Tibial nerve (tissue), 4 donors: Measurements from ENCODE around the gene HSF4. TPM values are rescaled to one million over a fixed set of nuclear protein-coding genes. Genes with fewer than 3 reads are reported as not detected.

Source experiments
- DNase-seq, 2 donors: peaks; one replicate each; pipeline ENCODE4 v3.0.0-alpha.2; 2019; ENCODE audit warnings: low spot score in 2 of 2
- H3K27ac ChIP-seq, 4 donors: fragments of 200-600 bp; sonication (generic) in 3 of 4; one replicate each; pipeline ENCODE4 v1.5.1; 2017 to 2019; ENCODE audit warnings: mild to moderate bottlenecking in 1 of 4
- H3K27me3 ChIP-seq, 2 donors: fragments of 200-600 bp; sonication (generic) in 1 of 2; one replicate each; pipeline versions ENCODE4 v1.5.1 to v1.6.0; 2017 to 2019
- H3K36me3 ChIP-seq, 3 donors: fragments of 200-600 bp; sonication (generic); one replicate each; pipeline ENCODE4 v1.5.1; 2018 to 2019
- H3K4me1 ChIP-seq, 4 donors: fragments of 200-600 bp; sonication (generic) in 3 of 4; one replicate each; pipeline ENCODE4 v1.5.1; 2017 to 2019
- H3K4me3 ChIP-seq, 4 donors: fragments of 200-600 bp; sonication (generic) in 3 of 4; one replicate each; pipeline ENCODE4 v1.5.1; 2017 to 2019; ENCODE audit warnings: mild to moderate bottlenecking in 1 of 4, moderate library complexity in 1 of 4
- H3K9me3 ChIP-seq, 4 donors: fragments of 200-600 bp; sonication (generic) in 3 of 4; one replicate each; pipeline ENCODE4 v1.5.1; 2017 to 2019
- EP300 ChIP-seq, 2 donors: sonication (generic); formaldehyde crosslinking; IDR thresholded peaks; one replicate each; pipeline ENCODE4 v1.6.1; 2017; ENCODE audit warnings: antibody characterized with exemption in 2 of 2, mild to moderate bottlenecking in 1 of 2
- POLR2A ChIP-seq, 2 donors: fragments of 450-650 bp; IDR thresholded peaks; one replicate each; pipeline ENCODE4 v1.6.1; 2017; ENCODE audit warnings: antibody characterized with exemption in 2 of 2, mild to moderate bottlenecking in 2 of 2, moderate library complexity in 2 of 2
- WGBS, 2 donors: methylation state at CpG; one replicate each; pipeline ENCODE4 v1.1.5; 2018; 5-methylcytosine and 5-hydroxymethylcytosine counted together
- total RNA-seq, 4 donors: library from RNA; depleted of rRNA; stranded (reverse); fragments of >200 nt; gene quantifications; one replicate each; pipeline ENCODE4 v1.1.0, GENCODE V29; 2016
- TF ChIP-seq, protein P1 (sequence below), 5 experiments: fragments of 200-600 bp in 3 of 5; fragments of 450-650 bp in 2 of 5; sonication (generic) in 3 of 5; IDR thresholded peaks; one replicate each; pipeline ENCODE4 v1.5.1; 2016 to 2019; ENCODE audit warnings: antibody characterized with exemption in 5 of 5, mild to moderate bottlenecking in 3 of 5, moderate library complexity in 2 of 5

The HSF4 gene
- total RNA-seq, 4 donors from 2014 or later, result 103 to 167 (median 153) TPM

DNA sequence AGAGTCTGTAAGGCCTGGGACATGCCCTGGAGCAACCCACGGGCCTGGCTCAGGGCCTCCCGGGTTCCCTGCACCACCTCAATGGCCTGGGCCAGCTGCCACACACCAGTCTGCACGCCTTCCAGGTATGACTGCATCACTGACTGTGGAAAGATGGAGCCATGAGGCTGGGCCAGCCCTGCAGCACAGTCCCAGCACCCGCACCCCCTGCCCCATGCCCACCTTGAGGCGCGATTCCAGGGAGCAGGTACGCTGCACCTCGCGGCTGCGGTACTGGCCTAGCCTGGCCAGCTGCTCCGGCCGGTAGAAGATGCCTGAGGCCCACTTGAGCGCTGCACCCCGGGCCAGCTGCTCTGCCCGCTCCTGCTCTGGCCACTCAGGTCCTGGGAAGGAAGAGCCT is 24.3 kb downstream of the HSF4 start:
- Histone ChIP-seq H3K27me3 (no peaks in the 10 kb centered on the region), H3K9me3 (no peaks in the 10 kb centered on the region), H3K36me3 (no peaks in the 10 kb centered on the region), H3K27ac (no peak overlapping the region), H3K4me3 (no peak overlapping the region), H3K4me1 (peaks cover 0 to 43% (median 31%) of the 10 kb centered on the region in 4 donors)
- 78 to 87% methylated on average over 9 to 13 of the region's 15 CpGs for WGBS, 2 donors
- TF ChIP-seq POLR2A (IDR thresholded peaks at IDR 0.05) (no peak), EP300 (IDR thresholded peaks at IDR 0.05) (no peak)
- TF ChIP-seq, protein P1, sequence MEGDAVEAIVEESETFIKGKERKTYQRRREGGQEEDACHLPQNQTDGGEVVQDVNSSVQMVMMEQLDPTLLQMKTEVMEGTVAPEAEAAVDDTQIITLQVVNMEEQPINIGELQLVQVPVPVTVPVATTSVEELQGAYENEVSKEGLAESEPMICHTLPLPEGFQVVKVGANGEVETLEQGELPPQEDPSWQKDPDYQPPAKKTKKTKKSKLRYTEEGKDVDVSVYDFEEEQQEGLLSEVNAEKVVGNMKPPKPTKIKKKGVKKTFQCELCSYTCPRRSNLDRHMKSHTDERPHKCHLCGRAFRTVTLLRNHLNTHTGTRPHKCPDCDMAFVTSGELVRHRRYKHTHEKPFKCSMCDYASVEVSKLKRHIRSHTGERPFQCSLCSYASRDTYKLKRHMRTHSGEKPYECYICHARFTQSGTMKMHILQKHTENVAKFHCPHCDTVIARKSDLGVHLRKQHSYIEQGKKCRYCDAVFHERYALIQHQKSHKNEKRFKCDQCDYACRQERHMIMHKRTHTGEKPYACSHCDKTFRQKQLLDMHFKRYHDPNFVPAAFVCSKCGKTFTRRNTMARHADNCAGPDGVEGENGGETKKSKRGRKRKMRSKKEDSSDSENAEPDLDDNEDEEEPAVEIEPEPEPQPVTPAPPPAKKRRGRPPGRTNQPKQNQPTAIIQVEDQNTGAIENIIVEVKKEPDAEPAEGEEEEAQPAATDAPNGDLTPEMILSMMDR (IDR thresholded peaks at IDR 0.05), result no peak
- DNase-seq, result no peak

GRCh38 chr16:67190041-67190440 is 25.5 kb downstream of the HSF4 start, which contains the start of gene EXOC3L1:
TSS of gene EXOC3L1 (minus strand) at chr16:67190136. CDS start at chr16:67189676, 460 bp downstream.
- peaks cover 0 to 45% (median 25%) of the 10 kb centered on the region in 4 donors for H3K4me1 ChIP-seq
- no peak within 1 kb of the TSS for H3K4me3 ChIP-seq
- H3K36me3 ChIP-seq, result peaks cover 0 to 12% (median 6%) of the 10 kb centered on the region in 3 donors
- DNase-seq, result no peak
- WGBS, 2 donors, result 27 to 41% methylated on average over 5 to 6 of the region's 6 CpGs
- no peaks in the 10 kb centered on the region for H3K9me3 ChIP-seq
- TF ChIP-seq POLR2A (IDR thresholded peaks at IDR 0.05) (no peak), EP300 (IDR thresholded peaks at IDR 0.05) (no peak)
- TF ChIP-seq, protein P1 (IDR thresholded peaks at IDR 0.05), result no peak
- H3K27me3 ChIP-seq, result no peaks in the 10 kb centered on the region
- no peak within 1 kb of the TSS for H3K27ac ChIP-seq

GRCh38 chr16:67190448-67191399 is 26.2 kb downstream of the HSF4 start:
- no peak for DNase-seq
- H3K27me3 ChIP-seq, result no peaks in the 10 kb centered on the region
- no peak overlapping the region for H3K27ac ChIP-seq
- peaks cover 2 to 19% (median 13%) of the 10 kb centered on the region in 3 donors for H3K36me3 ChIP-seq
- no peaks in the 10 kb centered on the region for H3K9me3 ChIP-seq
- 82% methylated on average over 13 of the region's 13 CpGs for WGBS, 2 donors
- TF ChIP-seq, protein P1 (IDR thresholded peaks at IDR 0.05), result no peak
- TF ChIP-seq EP300 (IDR thresholded peaks at IDR 0.05), result no peak
- TF ChIP-seq POLR2A (IDR thresholded peaks at IDR 0.05), result no peak
- H3K4me1 ChIP-seq, result peaks cover 0 to 41% (median 19%) of the 10 kb centered on the region in 4 donors
- H3K4me3 ChIP-seq, result no peak overlapping the region

GRCh38 chr16:67191411-67191994 is 27.0 kb downstream of the HSF4 start:
- 23 to 29% methylated on average over 9 of the region's 9 CpGs for WGBS, 2 donors
- Histone ChIP-seq H3K4me1 (peaks cover 0 to 38% (median 17%) of the 10 kb centered on the region in 4 donors), H3K9me3 (no peaks in the 10 kb centered on the region), H3K36me3 (peaks cover 2 to 26% (median 14%) of the 10 kb centered on the region in 3 donors), H3K27me3 (no peaks in the 10 kb centered on the region), H3K27ac (peak overlapping the region in 1 of 4 donors; percentile 85), H3K4me3 (peak overlapping the region in 3 of 4 donors; percentile 78 to 98 (median 85))
- no peak for DNase-seq
- TF ChIP-seq, protein P1 (IDR thresholded peaks at IDR 0.05), result no peak
- TF ChIP-seq POLR2A (IDR thresholded peaks at IDR 0.05), result no peak
- TF ChIP-seq EP300 (IDR thresholded peaks at IDR 0.05), result no peak
